Measurements from ENCODE around the gene TLR6. TPM values are rescaled to one million over a fixed set of nuclear protein-coding genes. Genes with fewer than 3 reads are reported as not detected.

Gene TLR6
- polyA plus RNA-seq, 1 of the 3 experiments (the other 2 are of a cell fraction) = 0.10 TPM

DNA sequence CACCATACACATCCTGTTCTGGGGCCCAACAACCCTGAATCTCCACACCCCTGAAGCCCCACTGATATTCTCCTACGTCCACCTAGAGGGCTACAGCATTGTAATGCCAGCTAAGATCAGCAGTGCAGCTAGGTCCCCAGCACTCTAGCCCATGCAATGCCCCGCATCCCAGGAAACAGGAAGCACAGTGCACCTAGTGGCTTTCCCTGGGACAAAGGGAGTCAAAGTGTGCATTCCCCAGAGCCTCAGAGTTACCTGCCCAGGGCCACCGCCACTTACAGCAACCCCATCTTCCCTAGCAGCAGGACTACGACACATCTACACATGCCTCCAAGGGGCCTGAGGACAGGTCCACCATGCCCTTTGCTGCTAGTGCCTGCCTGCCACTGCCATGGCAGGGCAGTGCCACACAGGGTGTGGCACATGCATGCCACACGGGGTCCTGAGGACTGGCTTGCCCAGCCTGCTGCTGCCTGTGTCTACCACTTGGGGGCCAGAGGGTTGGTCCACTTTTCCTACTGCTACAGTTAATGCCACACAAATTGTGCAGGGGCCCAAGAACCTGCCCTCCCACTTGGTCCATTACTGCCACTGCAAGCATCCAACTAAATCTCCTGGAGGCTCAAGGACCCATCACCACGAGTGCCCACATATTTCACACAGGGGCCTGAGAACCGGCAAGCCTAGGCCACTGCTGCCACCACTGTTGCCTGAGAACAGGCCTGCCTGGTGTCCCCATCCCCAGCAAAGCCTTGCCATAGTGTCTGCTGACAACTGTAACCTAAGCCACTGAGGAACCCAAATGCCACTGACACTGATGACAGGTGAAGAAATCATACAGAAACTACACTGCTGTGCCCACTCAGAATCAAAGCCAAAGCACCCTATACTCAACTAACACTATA, 23.7 kb downstream of the TLR6 start:
- H3K4me3 ChIP-seq (ENCODE audit: low read depth in 2 of 2, low read length in 1 of 2) = no peak overlapping the region
- H3K9ac ChIP-seq = no peak overlapping the region
- no peaks in the 10 kb centered on the region for H3K9me2 ChIP-seq
- H3K9me3 ChIP-seq = peaks cover 22% of the 10 kb centered on the region
- ChIA-PET CTCF (no interaction called here), POLR2A (no interaction called here)
- H3K27me3 ChIP-seq (ENCODE audit: insufficient read depth) = no peaks in the 10 kb centered on the region
- no peak overlapping the region for H2AFZ ChIP-seq (ENCODE audit: low read depth)
- H3K27ac ChIP-seq (ENCODE audit: low read depth in 2 of 2, low read length in 1 of 2) = no peak overlapping the region
- no peak for DNase-seq
- H4K20me1 ChIP-seq (ENCODE audit: insufficient read depth) = no peaks in the 10 kb centered on the region
- no peaks in the 10 kb centered on the region for H3K36me3 ChIP-seq (replicated peaks in 1 of 2; ENCODE audit: control insufficient read depth in 1 of 2, insufficient read depth in 2 of 2, low read length in 1 of 2)
- WGBS (ENCODE audit: low lambda C conversion rate) = 64% methylated on average over 4 of the region's 7 CpGs
- TF ChIP-seq JUND (IDR thresholded peaks at IDR 0.05) = no peak
- no peak for TF ChIP-seq GATA2 (CRISPR knock-in tag; IDR thresholded peaks at IDR 0.05)
- no peak for TF ChIP-seq FOXJ3 (CRISPR knock-in tag; IDR thresholded peaks at IDR 0.05)
- TF ChIP-seq, protein P1, sequence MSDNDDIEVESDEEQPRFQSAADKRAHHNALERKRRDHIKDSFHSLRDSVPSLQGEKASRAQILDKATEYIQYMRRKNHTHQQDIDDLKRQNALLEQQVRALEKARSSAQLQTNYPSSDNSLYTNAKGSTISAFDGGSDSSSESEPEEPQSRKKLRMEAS (IDR thresholded peaks at IDR 0.05; ENCODE audit: low read depth) = no peak
- TF ChIP-seq, protein P2, sequence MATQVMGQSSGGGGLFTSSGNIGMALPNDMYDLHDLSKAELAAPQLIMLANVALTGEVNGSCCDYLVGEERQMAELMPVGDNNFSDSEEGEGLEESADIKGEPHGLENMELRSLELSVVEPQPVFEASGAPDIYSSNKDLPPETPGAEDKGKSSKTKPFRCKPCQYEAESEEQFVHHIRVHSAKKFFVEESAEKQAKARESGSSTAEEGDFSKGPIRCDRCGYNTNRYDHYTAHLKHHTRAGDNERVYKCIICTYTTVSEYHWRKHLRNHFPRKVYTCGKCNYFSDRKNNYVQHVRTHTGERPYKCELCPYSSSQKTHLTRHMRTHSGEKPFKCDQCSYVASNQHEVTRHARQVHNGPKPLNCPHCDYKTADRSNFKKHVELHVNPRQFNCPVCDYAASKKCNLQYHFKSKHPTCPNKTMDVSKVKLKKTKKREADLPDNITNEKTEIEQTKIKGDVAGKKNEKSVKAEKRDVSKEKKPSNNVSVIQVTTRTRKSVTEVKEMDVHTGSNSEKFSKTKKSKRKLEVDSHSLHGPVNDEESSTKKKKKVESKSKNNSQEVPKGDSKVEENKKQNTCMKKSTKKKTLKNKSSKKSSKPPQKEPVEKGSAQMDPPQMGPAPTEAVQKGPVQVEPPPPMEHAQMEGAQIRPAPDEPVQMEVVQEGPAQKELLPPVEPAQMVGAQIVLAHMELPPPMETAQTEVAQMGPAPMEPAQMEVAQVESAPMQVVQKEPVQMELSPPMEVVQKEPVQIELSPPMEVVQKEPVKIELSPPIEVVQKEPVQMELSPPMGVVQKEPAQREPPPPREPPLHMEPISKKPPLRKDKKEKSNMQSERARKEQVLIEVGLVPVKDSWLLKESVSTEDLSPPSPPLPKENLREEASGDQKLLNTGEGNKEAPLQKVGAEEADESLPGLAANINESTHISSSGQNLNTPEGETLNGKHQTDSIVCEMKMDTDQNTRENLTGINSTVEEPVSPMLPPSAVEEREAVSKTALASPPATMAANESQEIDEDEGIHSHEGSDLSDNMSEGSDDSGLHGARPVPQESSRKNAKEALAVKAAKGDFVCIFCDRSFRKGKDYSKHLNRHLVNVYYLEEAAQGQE (IDR thresholded peaks at IDR 0.05; ENCODE audit: low read depth, low read length) = no peak
- TF ChIP-seq, protein P3, sequence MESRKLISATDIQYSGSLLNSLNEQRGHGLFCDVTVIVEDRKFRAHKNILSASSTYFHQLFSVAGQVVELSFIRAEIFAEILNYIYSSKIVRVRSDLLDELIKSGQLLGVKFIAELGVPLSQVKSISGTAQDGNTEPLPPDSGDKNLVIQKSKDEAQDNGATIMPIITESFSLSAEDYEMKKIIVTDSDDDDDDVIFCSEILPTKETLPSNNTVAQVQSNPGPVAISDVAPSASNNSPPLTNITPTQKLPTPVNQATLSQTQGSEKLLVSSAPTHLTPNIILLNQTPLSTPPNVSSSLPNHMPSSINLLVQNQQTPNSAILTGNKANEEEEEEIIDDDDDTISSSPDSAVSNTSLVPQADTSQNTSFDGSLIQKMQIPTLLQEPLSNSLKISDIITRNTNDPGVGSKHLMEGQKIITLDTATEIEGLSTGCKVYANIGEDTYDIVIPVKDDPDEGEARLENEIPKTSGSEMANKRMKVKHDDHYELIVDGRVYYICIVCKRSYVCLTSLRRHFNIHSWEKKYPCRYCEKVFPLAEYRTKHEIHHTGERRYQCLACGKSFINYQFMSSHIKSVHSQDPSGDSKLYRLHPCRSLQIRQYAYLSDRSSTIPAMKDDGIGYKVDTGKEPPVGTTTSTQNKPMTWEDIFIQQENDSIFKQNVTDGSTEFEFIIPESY (IDR thresholded peaks at IDR 0.05; ENCODE audit: borderline replicate concordance, low read depth) = no peak
- TF ChIP-seq, protein P4, sequence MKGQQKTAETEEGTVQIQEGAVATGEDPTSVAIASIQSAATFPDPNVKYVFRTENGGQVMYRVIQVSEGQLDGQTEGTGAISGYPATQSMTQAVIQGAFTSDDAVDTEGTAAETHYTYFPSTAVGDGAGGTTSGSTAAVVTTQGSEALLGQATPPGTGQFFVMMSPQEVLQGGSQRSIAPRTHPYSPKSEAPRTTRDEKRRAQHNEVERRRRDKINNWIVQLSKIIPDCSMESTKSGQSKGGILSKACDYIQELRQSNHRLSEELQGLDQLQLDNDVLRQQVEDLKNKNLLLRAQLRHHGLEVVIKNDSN (IDR thresholded peaks at IDR 0.05; ENCODE audit: borderline replicate concordance, low read depth) = no peak
- H3K4me2 ChIP-seq = no peak overlapping the region
- no peaks in the 10 kb centered on the region for H3K4me1 ChIP-seq (ENCODE audit: control insufficient read depth in 1 of 2, insufficient read depth in 2 of 2, low read depth in 1 of 2, low read length in 1 of 2)
- no peaks in the 10 kb centered on the region for H3K79me2 ChIP-seq (ENCODE audit: insufficient read depth)
- H3F3A ChIP-seq (replicated peaks; ENCODE audit: insufficient read depth) = peaks cover 8% of the 10 kb centered on the region

DNA sequence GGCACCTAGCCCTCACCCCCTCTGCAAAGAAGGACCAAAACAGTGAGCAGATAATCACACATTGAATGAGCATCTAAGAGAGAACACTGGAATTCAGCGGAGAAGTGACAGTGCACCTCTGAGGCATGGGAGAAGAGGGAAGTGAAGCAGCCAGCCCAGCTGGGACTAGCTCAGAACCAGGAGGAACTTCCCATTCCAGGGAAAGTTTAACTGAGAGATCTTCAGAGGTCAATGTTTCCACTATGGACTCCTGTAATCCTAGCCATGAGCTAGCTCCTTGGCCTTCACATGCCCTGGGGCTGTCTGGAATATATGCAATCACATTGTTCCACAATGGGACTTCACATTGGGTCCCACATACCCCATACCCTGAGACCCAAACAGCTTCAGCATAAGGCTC, 24.4 kb downstream of the TLR6 start:
- WGBS (ENCODE audit: low lambda C conversion rate) = 82% methylated on average over 1 of the region's 1 CpG
- H3K9me3 ChIP-seq = peaks cover 22% of the 10 kb centered on the region
- TF ChIP-seq, protein P5, sequence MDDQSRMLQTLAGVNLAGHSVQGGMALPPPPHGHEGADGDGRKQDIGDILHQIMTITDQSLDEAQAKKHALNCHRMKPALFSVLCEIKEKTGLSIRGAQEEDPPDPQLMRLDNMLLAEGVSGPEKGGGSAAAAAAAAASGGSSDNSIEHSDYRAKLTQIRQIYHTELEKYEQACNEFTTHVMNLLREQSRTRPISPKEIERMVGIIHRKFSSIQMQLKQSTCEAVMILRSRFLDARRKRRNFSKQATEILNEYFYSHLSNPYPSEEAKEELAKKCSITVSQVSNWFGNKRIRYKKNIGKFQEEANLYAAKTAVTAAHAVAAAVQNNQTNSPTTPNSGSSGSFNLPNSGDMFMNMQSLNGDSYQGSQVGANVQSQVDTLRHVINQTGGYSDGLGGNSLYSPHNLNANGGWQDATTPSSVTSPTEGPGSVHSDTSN (IDR thresholded peaks at IDR 0.05) = no peak
- TF ChIP-seq TCF12 (IDR thresholded peaks at IDR 0.05) (no peak), CHD2 (IDR thresholded peaks at IDR 0.05; ENCODE audit: low read length, partially characterized antibody) (no peak), EP300 (IDR thresholded peaks at IDR 0.05; ENCODE audit: borderline replicate concordance in 1 of 2, low read depth in 1 of 2, low read length in 1 of 2) (no peak), EZH2phosphoT487 (IDR thresholded peaks at IDR 0.05; ENCODE audit: borderline replicate concordance, low read depth) (no peak)
- TF ChIP-seq, protein P3 (IDR thresholded peaks at IDR 0.05; ENCODE audit: borderline replicate concordance, low read depth) = no peak
- TF ChIP-seq, protein P6, sequence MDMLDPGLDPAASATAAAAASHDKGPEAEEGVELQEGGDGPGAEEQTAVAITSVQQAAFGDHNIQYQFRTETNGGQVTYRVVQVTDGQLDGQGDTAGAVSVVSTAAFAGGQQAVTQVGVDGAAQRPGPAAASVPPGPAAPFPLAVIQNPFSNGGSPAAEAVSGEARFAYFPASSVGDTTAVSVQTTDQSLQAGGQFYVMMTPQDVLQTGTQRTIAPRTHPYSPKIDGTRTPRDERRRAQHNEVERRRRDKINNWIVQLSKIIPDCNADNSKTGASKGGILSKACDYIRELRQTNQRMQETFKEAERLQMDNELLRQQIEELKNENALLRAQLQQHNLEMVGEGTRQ (IDR thresholded peaks at IDR 0.05; ENCODE audit: borderline replicate concordance, low read depth, low read length) = no peak

More for the DNA sequence above, 24.4 kb downstream of the TLR6 start:
- Histone ChIP-seq H3K36me3 (replicated peaks in 1 of 2; ENCODE audit: control insufficient read depth in 1 of 2, insufficient read depth in 2 of 2, low read length in 1 of 2) (no peaks in the 10 kb centered on the region), H4K20me1 (ENCODE audit: insufficient read depth) (no peaks in the 10 kb centered on the region), H3F3A (replicated peaks; ENCODE audit: insufficient read depth) (peaks cover 2% of the 10 kb centered on the region), H3K27ac (ENCODE audit: low read depth in 2 of 2, low read length in 1 of 2) (no peak overlapping the region), H3K9ac (no peak overlapping the region), H2AFZ (ENCODE audit: low read depth) (no peak overlapping the region), H3K4me1 (ENCODE audit: control insufficient read depth in 1 of 2, insufficient read depth in 2 of 2, low read depth in 1 of 2, low read length in 1 of 2) (no peaks in the 10 kb centered on the region), H3K4me3 (ENCODE audit: low read depth in 2 of 2, low read length in 1 of 2) (no peak overlapping the region), H3K79me2 (ENCODE audit: insufficient read depth) (no peaks in the 10 kb centered on the region), H3K4me2 (no peak overlapping the region), H3K27me3 (ENCODE audit: insufficient read depth) (no peaks in the 10 kb centered on the region), H3K9me2 (no peaks in the 10 kb centered on the region)
- no peak for DNase-seq
- POLR2A ChIA-PET = interaction anchor here (0.5 kb wide), 1 partner anchor 619 kb away, joined by 3 read pairs; no protein-coding TSS in a partner anchor
- CTCF ChIA-PET = interaction anchor here (1.2 to 1.8 kb wide), 2 partner anchors 28 to 72 kb away, joined by 3 to 6 read pairs; no protein-coding TSS in a partner anchor

All from SK-N-SH (cell line).